NCI-H128 (cell line): ENCODE data around the gene FGFR3.

ENCODE experiments used
- DNase-seq: peaks from one replicate; lab custom pipeline; 2025; ENCODE audit not compliant: unreplicated experiment; lab: John Stamatoyannopoulos, UW

The FGFR3 gene

GRCh38 chr4:1769692-1770091 is 23.4 kb upstream of the FGFR3 start:
- DNase-seq = no peak

GRCh38 chr4:1770245-1770644 is 22.8 kb upstream of the FGFR3 start:
- DNase-seq = no peak

- DNase-seq = no peak
These were observed 22.3 kb upstream of the FGFR3 start for GRCh38 chr4:1770791-1771231.

- DNase-seq = no peak
These were observed 21.4 kb upstream of the FGFR3 start for GRCh38 chr4:1771555-1772305.

GRCh38 chr4:1772853-1773538 is 20.1 kb upstream of the FGFR3 start:
- no peak for DNase-seq

- DNase-seq = no peak
These were observed 19.3 kb upstream of the FGFR3 start for GRCh38 chr4:1773754-1774153.

GRCh38 chr4:1775731-1776500 is 17.2 kb upstream of the FGFR3 start:
- no peak for DNase-seq

- no peak for DNase-seq
These were observed 16.5 kb upstream of the FGFR3 start for GRCh38 chr4:1776521-1777161.

GRCh38 chr4:1777822-1778641 is 15.1 kb upstream of the FGFR3 start:
- DNase-seq = no peak

- no peak for DNase-seq
These were observed 14.3 kb upstream of the FGFR3 start for GRCh38 chr4:1778642-1779392.

GRCh38 chr4:1779588-1780382 is 13.3 kb upstream of the FGFR3 start:
- no peak for DNase-seq

- no peak for DNase-seq
These were observed 12.7 kb upstream of the FGFR3 start for GRCh38 chr4:1780435-1780834.

GRCh38 chr4:1783015-1783414 is 10.1 kb upstream of the FGFR3 start:
- DNase-seq = no peak

GRCh38 chr4:1783970-1784369 is 9.1 kb upstream of the FGFR3 start:
- DNase-seq = no peak

GRCh38 chr4:1784395-1784788 is 8.7 kb upstream of the FGFR3 start:
- no peak for DNase-seq

GRCh38 chr4:1784789-1785591 is 8.1 kb upstream of the FGFR3 start:
- DNase-seq = no peak

- no peak for DNase-seq
These were observed 7.5 kb upstream of the FGFR3 start for GRCh38 chr4:1785592-1785991.
